ENCODE measurements around the gene SLC10A7.

SLC10A7 gene

DNA sequence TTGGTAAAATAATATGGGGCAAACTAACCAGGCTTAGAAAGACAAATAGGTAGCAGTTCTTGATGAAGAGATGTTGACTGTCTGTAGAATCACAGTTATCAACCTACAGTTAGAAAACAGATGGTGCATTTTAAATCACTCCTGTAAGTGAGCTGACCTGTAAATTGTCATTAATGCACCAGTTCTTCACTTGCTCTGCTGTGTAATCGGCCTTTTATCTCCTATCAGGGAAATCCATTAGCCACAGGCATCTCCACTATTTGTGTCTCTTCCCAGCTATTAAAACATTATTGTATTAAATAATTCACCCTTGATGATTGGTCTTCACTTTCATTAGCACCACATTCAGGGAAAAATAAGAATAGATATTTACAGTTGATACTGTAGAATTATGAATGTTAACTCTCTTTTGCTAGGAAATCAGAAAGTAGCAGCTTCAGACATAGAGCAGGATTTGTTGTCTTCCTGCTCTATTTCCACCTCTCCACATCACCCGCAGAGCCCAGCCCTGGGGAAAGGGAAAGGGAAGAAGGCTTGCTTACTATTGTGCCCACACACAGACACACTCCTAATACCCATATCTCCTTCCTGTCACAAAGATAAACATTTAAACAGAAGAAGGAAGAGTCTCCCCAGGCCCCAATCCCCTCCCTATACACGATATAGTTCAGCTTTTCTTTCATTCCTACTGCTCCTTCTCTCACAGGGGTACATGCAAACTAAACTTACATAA is 210.3 kb downstream of the SLC10A7 start:
- no peak for DNase-seq (ENCODE audit: low read depth, low spot score)

DNA sequence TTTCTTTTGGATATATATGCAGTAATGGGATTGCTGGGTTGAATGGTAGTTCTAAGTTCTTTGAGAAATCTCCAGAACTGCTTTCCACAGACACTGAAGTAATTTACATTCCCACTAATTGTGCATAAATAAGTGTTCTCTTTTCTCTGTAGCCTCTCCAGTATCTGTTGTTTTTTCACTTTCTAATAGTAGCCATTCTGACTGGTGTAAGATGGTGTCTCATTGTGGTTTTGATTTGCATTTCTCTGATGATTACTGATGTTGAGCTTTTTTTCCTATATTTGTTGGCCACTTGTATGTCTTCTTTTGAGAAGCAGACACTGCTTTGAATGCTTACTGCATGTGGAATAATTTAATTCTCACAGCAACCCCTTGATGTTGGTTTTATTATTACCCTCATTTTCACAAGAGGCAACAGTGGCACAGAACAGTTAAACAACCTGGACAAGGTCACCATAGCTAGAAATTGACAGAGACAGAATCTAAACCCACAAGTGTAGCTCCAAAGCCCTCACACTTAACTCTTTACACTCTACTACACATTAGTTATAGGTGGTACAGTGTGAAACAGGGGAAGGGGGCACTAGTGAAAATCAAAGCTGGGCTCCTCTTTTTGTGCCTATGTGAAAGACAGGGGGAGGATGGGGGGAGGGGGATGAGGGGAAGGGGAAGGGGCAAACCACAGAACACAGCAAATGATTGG is 211.3 kb downstream of the SLC10A7 start:
- DNase-seq (ENCODE audit: low read depth, low spot score) = no peak

DNA sequence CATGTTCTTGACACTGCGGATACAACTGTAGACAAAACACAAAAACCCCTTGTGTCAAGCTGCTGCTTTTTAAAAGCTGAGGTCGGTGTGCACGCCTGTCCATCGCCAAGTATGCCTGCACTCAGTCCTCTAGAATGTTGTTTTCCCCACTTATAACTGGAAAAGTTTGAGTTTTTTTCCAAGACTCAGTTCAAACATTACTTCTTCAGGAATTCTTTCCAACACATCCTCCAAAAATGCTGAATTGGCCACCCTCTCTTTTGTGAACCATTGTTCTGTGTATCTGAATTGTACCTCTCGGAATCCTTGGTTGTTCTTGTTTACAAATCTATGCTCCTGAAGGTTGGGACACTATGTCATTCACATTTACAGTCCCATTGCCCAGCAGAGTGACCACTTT is 212.8 kb downstream of the SLC10A7 start:
- no peak for DNase-seq (ENCODE audit: low read depth, low spot score)

DNA sequence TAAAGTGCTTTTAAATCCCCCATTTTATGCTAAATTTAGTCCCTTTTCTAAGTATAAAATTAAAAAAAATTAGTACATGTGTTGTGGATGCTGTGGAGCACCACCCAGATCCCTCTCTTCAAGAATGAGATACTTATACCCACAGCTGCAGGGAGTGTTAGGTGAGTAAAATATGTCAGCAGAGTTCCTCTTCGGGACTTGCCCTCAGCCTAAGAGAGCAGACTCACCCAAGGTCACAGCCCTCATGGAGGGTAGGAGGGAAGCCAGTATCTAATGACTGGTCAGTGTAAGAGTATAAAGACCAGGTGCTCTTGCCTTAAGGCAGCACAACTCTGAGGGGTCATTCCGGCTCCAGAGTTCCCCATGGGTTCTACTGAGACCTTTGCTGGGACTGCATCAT is 218.9 kb downstream of the SLC10A7 start:
- no peak for DNase-seq (ENCODE audit: low read depth, low spot score)

DNA sequence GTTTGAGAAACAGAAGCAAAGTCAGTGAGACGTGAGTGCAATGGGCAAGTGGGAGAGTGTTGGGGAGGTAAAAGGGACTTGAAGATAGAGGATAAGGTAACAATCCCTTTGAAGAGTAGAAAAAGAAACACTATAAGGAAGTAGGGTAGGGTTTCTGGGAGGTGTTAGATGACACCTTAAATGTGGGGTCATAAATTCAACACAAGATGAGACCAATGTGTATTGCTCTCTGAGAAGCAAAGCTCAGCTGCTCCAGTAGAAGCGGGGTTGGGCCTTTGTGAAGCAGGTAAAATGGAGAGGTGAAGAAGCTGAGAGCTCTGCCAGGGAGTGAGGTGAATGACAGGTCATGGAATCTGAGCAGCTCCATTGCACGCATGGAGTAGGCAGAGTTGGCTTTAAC is 222.1 kb downstream of the SLC10A7 start:
- DNase-seq (ENCODE audit: low read depth, low spot score) = no peak

DNA sequence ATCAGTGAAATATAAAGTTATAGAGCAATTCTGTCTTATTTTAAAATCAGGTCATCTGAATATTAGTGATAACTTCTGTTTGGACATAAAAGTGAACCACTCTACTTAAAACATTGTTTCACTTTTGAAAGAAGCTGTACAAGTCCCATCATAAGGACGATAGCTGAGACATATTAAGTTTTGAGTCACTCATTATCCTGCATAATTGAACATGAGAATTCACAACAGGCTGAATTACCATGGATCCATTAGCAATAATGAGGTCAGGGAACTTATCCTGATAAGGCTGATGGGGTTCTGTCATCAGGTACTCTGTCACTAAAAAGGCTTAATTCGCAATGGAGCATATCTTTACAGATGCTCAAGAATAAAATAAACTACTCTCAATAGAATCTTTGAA is 227.0 kb downstream of the SLC10A7 start:
- no peak for DNase-seq (ENCODE audit: low read depth, low spot score)

DNA sequence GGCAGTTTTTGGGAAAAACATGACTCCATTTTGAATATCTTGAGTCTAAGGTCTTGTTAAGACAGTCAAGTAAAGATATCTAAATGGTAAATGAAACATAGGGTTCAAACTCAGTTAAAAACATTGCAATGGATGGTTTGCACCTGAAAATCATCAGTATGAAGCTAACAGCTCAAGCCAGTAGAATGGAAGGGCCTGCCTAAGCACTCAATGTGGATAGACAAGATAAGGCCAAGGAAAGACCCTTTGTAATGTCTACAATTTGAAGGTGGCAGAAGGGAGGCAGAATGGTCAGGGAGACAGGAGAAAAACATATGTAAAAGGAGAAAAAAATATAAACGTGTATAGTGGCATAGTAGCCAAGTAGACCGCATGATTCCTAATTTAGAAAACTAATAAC is 229.2 kb downstream of the SLC10A7 start:
- DNase-seq (ENCODE audit: low read depth, low spot score) = no peak

DNA sequence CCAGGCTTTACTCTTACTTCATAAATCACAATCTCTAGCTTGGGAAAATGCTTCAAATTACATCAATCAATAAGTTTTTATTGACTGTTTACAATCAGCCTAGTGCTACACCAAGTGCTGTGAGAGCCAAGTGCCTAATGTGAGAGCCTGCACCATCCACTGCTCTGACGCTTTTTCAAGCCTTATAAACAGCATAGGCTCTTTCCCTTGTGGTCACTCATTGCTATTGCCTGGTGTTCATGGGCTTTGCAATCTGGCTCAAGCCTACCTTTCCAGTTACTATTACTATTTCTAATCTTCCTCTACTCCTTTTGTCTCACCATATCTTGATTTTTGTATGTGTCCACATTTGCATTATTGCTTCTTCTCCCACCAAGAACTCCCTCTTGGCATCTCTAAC is 230.4 kb downstream of the SLC10A7 start:
- no peak for DNase-seq (ENCODE audit: low read depth, low spot score)

DNA sequence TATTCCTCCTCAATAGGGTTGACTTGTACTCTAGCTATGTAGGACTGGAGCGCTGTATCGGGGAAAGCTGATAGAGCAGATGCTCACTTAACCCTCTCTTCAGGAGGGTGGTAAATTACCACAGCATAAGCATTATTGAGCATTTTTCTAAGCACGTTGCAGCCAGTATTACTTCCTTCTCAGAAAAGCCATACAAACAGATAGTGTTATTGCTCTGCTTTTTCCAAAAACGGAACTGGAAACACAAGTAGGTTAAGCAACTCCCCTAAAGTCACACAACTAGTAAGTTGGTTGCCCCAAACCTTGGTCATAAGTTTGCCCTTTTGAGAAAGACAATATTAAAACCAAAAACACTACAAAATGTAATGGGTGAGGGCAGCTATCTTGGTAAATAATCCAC is 233.5 kb downstream of the SLC10A7 start:
- DNase-seq (ENCODE audit: low read depth, low spot score) = no peak

DNA sequence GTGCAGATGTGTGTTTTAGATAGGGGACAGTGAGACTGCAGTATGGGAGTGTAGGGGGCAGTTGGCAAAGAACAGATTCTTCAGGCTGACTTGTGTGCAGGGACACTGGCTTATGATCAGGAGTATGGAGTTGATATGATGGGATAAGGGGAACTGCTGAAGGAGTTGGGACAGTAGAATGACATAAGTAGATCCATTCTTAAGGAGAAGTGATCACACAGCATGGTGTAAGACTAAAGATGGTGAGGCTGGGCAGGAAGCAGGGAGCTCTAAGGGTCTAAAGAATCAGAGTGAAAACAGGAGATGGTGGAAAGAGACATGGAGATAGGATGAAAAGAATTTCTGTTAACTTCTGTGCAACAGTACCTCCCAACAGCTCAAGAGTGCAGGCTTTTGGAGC is 236.7 kb downstream of the SLC10A7 start:
- no peak for DNase-seq (ENCODE audit: low read depth, low spot score)

DNA sequence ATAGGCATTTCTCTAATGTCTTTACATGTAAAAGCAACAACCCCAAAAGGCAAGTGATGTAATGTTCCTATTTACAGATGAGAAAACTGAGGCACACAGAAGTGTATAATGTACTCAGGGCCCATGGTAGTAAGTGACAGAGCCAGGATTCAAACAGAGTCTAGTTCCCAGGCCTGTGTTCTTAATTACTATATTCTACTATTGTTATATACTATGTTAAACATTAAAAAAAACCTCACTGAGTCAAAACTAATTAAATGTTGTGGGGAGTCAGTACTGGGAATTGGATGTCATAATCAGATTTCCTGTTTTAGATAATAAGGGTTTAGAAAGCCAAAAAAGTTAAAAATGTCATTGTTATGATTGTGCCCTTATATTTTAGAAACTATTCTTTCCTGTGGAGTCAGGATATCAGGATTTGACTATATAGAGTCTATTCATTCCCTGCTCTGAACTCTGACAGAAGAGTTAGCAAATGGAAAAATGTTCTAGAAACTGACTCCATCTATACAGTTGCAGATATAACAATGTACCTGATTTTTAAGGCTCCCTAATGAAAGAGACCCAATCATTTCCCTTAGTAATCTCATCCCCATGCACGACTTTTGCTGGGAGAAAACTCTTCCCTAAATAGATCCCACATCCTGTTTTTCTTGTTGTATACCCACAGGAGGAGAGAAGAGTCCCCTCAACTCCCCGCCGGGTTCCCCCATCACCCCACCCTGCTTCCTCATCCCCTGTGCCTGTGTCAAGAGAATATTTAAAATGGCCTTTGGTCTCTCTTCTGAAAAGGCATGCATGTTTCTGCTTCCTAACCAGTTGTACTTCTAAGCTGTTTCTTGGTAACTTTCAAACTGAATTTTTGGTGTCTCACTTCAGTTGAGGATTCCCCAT is 237.7 kb downstream of the SLC10A7 start:
- DNase-seq (ENCODE audit: low read depth, low spot score) = no peak

DNA sequence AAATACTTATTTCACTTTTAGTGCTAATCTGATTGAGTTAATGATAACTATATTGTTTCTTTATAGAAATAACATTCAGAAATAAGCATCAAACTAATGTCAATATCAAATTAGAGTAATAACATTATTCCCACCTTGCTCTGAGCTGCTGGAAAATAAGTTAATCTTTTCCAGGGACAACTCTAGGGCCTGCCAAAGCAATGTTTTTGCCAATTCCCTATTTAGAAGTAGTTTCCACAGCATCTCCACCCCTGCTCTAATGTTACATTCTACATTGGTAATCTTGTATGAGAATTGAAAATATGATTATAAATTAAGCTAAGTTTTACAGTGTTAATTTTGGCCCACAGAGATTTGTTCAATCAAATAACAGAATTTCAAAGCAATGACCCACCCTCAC is 239.1 kb downstream of the SLC10A7 start:
- DNase-seq (ENCODE audit: low read depth, low spot score) = no peak

DNA sequence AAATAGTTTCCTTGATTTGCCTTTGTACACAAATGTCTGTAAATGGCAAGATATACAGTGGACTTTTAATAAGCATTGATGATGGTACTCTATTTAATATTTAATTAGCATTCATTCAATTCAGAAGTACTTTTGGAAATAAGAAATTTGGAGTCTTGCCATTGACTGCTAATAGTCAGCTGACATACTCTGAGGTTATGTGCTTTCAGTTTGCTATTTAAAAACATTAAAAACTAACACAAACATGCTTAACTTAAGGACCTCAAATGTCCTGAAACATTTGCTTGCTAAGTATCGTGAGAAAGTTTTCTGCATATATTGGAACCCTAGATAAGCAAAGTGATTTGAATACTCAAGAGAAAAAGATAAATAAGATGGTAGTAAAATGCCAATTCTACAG is 242.8 kb downstream of the SLC10A7 start:
- DNase-seq (ENCODE audit: low read depth, low spot score) = no peak

DNA sequence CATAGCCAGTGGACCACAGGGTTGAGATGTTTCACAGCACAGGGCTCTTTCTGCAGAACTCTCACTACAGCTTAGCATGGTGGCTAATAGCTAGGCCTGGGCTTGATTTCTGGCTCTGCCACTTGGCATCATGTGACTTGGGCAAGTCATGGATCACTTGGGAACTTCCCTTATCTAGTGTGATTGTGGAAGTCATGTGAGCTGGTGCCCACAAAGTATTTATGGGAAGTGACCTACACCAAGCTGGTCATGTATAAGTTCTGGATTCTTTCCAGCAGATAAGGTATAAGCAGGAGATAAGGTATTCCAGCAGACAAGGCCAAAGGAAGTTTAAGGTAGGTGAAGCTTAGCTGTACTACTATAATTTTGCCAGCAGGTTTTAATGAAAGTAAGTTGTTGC is 246.4 kb downstream of the SLC10A7 start:
- DNase-seq (ENCODE audit: low read depth, low spot score) = no peak

DNA sequence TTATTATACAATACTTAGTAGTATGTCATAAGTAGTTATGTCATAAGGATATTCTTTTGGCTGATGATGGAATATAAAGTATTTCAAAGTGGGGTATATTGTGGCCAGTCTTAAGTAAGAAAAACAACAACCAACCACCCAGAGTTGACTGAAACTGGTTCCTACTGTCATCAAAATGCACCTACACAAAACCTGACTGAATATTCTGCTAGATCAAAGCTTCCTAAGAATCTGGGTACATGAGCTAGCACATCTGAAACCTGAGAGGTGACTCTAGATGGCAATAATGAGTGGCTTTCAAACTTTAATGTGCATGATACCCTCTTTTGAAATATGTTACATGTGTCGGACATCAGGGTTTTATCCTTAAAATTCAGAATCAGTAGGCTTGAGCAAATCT is 247.0 kb downstream of the SLC10A7 start:
- DNase-seq (ENCODE audit: low read depth, low spot score) = no peak

DNA sequence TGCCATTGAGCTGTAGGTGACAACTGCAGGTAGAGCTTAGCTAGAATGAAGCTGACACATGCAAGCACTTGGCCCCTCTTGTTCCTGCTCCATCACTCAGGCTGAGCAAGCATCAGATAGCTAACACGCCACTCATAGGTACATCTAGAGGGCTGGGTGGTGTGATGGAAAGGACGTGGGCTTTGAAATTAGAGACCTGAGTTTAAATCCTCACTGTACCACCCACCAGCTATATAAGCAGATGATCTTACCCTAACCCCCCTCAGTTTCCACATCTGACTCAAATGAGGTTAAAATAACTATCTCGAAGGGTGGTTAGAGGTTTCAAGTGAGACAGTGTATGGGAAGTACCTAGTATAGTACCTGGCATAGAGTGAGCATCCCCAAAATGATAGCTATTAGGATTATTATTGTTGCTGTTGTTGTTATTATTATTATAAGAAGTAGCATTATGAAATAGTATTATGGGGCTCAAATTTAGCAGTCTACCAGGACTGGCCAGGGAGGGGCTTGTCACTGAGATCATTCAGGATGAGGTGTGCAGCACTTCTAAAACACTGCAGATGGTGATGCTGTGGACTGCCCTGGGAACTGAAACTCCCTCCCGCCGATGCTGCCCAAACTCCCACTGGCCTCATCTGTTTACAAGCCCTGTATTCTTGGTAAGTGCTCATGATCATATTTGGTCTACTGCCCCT is 248.4 kb downstream of the SLC10A7 start:
- no peak for DNase-seq (ENCODE audit: low read depth, low spot score)

DNA sequence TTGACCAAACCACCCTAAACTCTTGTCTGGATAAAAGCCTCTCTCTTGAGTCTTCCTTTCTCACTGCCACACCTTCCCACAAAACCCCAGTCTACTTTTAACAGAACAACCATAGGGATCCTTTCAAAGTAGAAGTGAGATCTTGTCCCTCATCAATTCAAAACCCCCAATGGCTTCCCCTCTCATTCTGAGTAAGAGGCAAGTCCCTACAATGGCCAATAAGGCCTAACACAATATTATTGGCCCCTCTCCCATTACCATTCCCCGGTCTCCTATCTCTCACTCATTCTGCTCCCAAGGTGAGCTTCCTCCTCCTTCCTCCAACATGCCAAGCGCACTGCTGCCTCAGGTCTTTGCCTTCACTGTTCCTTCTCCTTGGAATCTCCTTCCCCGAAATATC is 250.3 kb downstream of the SLC10A7 start:
- DNase-seq (ENCODE audit: low read depth, low spot score) = no peak

DNA sequence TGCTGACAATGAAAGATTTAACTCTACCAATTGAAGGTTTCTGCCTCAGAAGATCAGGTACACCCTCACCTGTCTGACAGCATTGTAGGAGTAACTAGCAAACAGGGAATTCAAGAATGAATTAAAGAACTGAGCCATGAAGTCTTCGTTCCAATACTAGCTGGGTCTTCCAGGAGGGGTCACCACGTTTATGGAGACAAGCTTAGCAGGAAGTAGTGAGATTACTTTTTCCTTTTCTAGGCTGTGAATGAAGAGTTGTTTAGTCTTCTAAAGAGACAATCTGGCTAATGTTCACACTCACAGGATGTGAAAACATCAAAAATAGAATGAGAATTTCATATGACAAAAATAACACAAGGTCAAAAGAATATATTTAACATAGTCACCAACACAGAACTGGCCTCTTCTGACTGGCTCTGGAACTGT is 252.5 kb downstream of the SLC10A7 start:
- no peak for DNase-seq (ENCODE audit: low read depth, low spot score)

DNA sequence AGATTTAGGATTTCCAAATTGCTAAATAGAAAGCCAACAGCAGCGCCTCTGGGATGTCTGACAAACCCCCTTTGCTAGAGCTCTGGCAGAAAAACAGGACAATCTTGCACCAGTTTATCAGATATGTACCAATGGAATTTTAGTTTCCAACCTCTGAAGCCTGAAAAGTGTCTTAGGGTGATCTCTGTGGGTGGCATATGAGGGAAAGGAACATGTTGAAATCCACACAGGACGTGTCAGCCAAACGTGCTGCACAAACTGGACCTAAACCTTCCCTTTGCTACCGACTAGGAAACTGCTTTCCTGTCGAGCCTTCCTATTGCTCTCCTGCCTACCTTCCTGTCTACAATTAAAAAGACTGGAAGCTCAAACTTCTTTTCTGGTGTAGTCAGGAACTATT is 253.9 kb downstream of the SLC10A7 start:
- DNase-seq (ENCODE audit: low read depth, low spot score) = no peak

DNA sequence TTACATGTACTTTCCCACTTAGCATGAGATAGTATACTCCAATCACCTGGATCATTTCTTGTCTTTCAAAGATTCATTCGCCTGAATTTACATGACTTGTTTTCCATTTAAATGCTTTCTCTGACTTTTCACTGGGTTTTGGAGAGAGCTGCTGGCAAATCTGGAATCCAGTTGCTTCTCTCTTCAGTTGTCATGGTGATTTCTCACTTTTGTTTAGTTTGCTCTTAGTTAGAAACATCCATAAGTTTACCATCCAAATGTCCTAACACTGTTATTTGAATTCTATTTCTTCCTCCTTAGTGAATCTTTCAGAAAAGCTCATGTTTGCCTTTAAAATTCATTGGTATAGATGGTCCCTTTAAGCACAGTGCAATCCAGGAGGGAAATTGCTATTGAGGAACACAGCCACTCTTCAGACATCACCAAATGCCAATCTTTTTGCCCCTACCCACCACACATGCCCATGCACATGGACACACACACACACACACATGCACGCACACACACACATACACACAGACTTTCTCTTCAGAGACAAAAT is 255.7 kb downstream of the SLC10A7 start:
- DNase-seq (ENCODE audit: low read depth, low spot score) = no peak

DNA sequence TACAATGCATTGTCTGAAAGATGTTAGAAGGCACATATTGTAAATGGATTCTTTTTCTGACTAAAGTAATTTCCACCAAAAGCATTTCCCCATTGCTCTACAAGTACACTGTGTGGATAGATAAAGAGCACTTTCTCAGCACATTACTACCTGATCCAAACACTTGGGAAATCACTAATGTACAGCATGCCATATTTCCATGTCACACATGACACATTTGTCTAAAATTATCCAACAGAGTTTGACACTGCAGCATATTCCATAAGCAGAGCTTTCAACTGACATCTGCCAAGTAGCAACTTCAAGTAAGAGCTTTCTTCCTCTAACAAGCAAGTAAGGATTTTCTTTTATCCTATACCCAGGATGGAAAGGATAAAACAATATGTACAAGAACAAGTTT is 257.9 kb downstream of the SLC10A7 start:
- no peak for DNase-seq (ENCODE audit: low read depth, low spot score)

DNA sequence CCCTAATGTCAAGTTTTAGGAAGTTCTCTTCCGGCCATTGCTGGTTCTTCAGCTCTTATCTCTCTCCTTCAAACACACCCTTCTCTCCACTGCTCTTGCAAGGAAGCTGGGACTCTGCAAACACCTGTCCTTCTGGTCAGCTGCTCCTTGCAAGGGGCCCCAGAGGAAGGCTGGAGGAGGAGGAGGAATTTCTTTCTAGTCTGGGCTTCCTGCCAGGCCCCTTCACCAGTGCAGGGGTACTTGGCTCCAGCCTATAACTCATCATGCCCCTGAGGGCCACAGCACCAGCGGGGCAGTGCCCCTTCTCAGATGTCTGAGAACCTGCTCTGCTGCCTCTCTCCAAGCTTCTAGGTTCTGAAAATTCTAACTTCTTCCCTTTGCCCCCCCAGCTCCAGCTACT is 260.7 kb downstream of the SLC10A7 start:
- no peak for DNase-seq (ENCODE audit: low read depth, low spot score)
